GM19240 (cell line): ENCODE results near the gene PCGF5.
"Not testable (repeated sequence)": the region's sequence is repeated elsewhere in the genome, so short reads cannot be mapped to it uniquely, and the experiment has no call there.

Experiments
- DNase-seq: peaks from one replicate; pipeline ENCODE4 v3.0.0; 2011; ENCODE audit warnings: low spot score; ENCODE audit not compliant: insufficient read length

The PCGF5 gene

GRCh38 chr10:91220194-91220953, at the start of gene PCGF5:
Gene PCGF5 (plus strand): TSS chr10:91220663. CDS start chr10:91222872, 2,209 bp downstream.
- DNase-seq: peak; percentile 79

- DNase-seq: no peak
Observed at GRCh38 chr10:91171485-91171884, 49.0 kb upstream of the PCGF5 start.

GRCh38 chr10:91172348-91172747, 48.1 kb upstream of the PCGF5 start:
- DNase-seq: no peak

GRCh38 chr10:91185239-91185875, 35.1 kb upstream of the PCGF5 start:
- DNase-seq: no peak

GRCh38 chr10:91187156-91187555, 33.3 kb upstream of the PCGF5 start:
- DNase-seq: no peak

GRCh38 chr10:91188010-91188409, 32.5 kb upstream of the PCGF5 start:
- DNase-seq: not testable (repeated sequence)

- no peak for DNase-seq
Observed at GRCh38 chr10:91188889-91189288, 31.6 kb upstream of the PCGF5 start.

- DNase-seq: no peak
Observed at GRCh38 chr10:91190388-91190870, 30.0 kb upstream of the PCGF5 start.

GRCh38 chr10:91190876-91191583, 29.4 kb upstream of the PCGF5 start:
- no peak for DNase-seq

GRCh38 chr10:91191584-91191919, 28.9 kb upstream of the PCGF5 start:
- no peak for DNase-seq

- DNase-seq: no peak
Observed at GRCh38 chr10:91194497-91195179, 25.8 kb upstream of the PCGF5 start.

- no peak for DNase-seq
Observed at GRCh38 chr10:91196268-91197048, 24.0 kb upstream of the PCGF5 start.

GRCh38 chr10:91197127-91197526, 23.3 kb upstream of the PCGF5 start:
- DNase-seq: no peak

- peak; percentile 21 for DNase-seq
Observed at GRCh38 chr10:91198781-91199180, 21.7 kb upstream of the PCGF5 start.

GRCh38 chr10:91200314-91201212, 19.9 kb upstream of the PCGF5 start:
- DNase-seq: no peak

GRCh38 chr10:91201213-91201996, 19.1 kb upstream of the PCGF5 start:
- DNase-seq: no peak

- no peak for DNase-seq
Observed at GRCh38 chr10:91206427-91206826, 14.0 kb upstream of the PCGF5 start.

- DNase-seq: no peak
Observed at GRCh38 chr10:91206837-91207474, 13.5 kb upstream of the PCGF5 start.

- no peak for DNase-seq
Observed at GRCh38 chr10:91208642-91209041, 11.8 kb upstream of the PCGF5 start.
